Parathyroid adenoma (tissue), 2 donors: Measurements from ENCODE around the gene PPARD.

ENCODE experiments used
- H2AFZ ChIP-seq: fragments of 300-600 bp; sonication (generic); one replicate; pipeline ENCODE4 v1.7.0; 2017; ENCODE audit warnings: antibody characterized with exemption, mild to moderate bottlenecking
- H3K27ac ChIP-seq: fragments of 300-600 bp; sonication (generic); one replicate; pipeline ENCODE4 v1.7.0; 2017
- H3K27me3 ChIP-seq: fragments of 300-600 bp; sonication (generic); one replicate; pipeline ENCODE4 v1.7.0; 2017; ENCODE audit warnings: low read length; ENCODE audit not compliant: control insufficient read depth, insufficient read depth
- H3K36me3 ChIP-seq: fragments of 300-600 bp; sonication (generic); one replicate; pipeline ENCODE4 v1.7.0; 2017; ENCODE audit warnings: low read length; ENCODE audit not compliant: control insufficient read depth, insufficient read depth
- H3K4me1 ChIP-seq: fragments of 300-600 bp; sonication (generic); one replicate; pipeline ENCODE4 v1.7.0; 2017; ENCODE audit warnings: control low read depth
- H3K4me2 ChIP-seq: fragments of 300-600 bp; sonication (generic); one replicate; pipeline ENCODE4 v1.7.0; 2017; ENCODE audit warnings: low read length
- H3K4me3 ChIP-seq: fragments of 300-600 bp; sonication (generic); one replicate; pipeline ENCODE4 v1.7.0; 2017; ENCODE audit warnings: low read depth, low read length
- H3K79me2 ChIP-seq: fragments of 300-600 bp; sonication (generic); one replicate; pipeline ENCODE4 v1.7.0; 2017; ENCODE audit warnings: control low read depth
- H3K9ac ChIP-seq: fragments of 300-600 bp; sonication (generic); one replicate; pipeline ENCODE4 v1.7.0; 2017; ENCODE audit warnings: mild to moderate bottlenecking
- H3K9me3 ChIP-seq: fragments of 300-600 bp; sonication (generic); one replicate; pipeline ENCODE4 v1.7.0; 2017; ENCODE audit warnings: low read length; ENCODE audit not compliant: control insufficient read depth
- CTCF ChIP-seq: fragments of 300-600 bp; sonication (generic); IDR thresholded peaks from one replicate; pipeline ENCODE4 v1.7.0; 2017; ENCODE audit warnings: antibody characterized with exemption, mild to moderate bottlenecking
- donor health status: primary hyperparathyroidism.

PPARD gene

GRCh38 chr6:35309611-35310264 is 32.6 kb upstream of the PPARD start:
- H3K36me3 ChIP-seq: no peaks in the 10 kb centered on the region
- no peak overlapping the region for H3K9ac ChIP-seq
- no peak overlapping the region for H2AFZ ChIP-seq
- no peaks in the 10 kb centered on the region for H3K79me2 ChIP-seq
- no peak overlapping the region for H3K4me2 ChIP-seq
- H3K4me1 ChIP-seq: no peaks in the 10 kb centered on the region
- TF ChIP-seq CTCF: no peak
- no peak overlapping the region for H3K4me3 ChIP-seq
- no peak overlapping the region for H3K27ac ChIP-seq
- H3K27me3 ChIP-seq: no peaks in the 10 kb centered on the region
- no peaks in the 10 kb centered on the region for H3K9me3 ChIP-seq

- no peak overlapping the region for H3K27ac ChIP-seq
- no peaks in the 10 kb centered on the region for H3K4me1 ChIP-seq
These were observed 32.0 kb upstream of the PPARD start for GRCh38 chr6:35310265-35310831.

GRCh38 chr6:35311390-35312075 is 30.8 kb upstream of the PPARD start:
- H3K9me3 ChIP-seq: no peaks in the 10 kb centered on the region
- H3K36me3 ChIP-seq: no peaks in the 10 kb centered on the region
- no peak overlapping the region for H3K4me3 ChIP-seq
- H3K4me1 ChIP-seq: no peaks in the 10 kb centered on the region
- no peaks in the 10 kb centered on the region for H3K79me2 ChIP-seq
- no peaks in the 10 kb centered on the region for H3K27me3 ChIP-seq
- H2AFZ ChIP-seq: no peak overlapping the region
- TF ChIP-seq CTCF: no peak
- H3K4me2 ChIP-seq: no peak overlapping the region
- H3K9ac ChIP-seq: no peak overlapping the region
- H3K27ac ChIP-seq: no peak overlapping the region

More at GRCh38 chr6:35310265-35310831, 32.0 kb upstream of the PPARD start:
- H2AFZ ChIP-seq: no peak overlapping the region
- no peak overlapping the region for H3K9ac ChIP-seq
- no peak overlapping the region for H3K4me2 ChIP-seq
- no peaks in the 10 kb centered on the region for H3K27me3 ChIP-seq
- H3K79me2 ChIP-seq: no peaks in the 10 kb centered on the region
- H3K9me3 ChIP-seq: no peaks in the 10 kb centered on the region
- no peaks in the 10 kb centered on the region for H3K36me3 ChIP-seq
- no peak for TF ChIP-seq CTCF
- no peak overlapping the region for H3K4me3 ChIP-seq

- no peaks in the 10 kb centered on the region for H3K36me3 ChIP-seq
These were observed 30.1 kb upstream of the PPARD start for GRCh38 chr6:35312076-35312800.

More at GRCh38 chr6:35312076-35312800, 30.1 kb upstream of the PPARD start:
- no peaks in the 10 kb centered on the region for H3K79me2 ChIP-seq
- no peak overlapping the region for H3K4me3 ChIP-seq
- H3K27ac ChIP-seq: no peak overlapping the region
- H3K4me1 ChIP-seq: no peaks in the 10 kb centered on the region
- no peak overlapping the region for H2AFZ ChIP-seq
- no peaks in the 10 kb centered on the region for H3K9me3 ChIP-seq
- no peak overlapping the region for H3K4me2 ChIP-seq
- no peak overlapping the region for H3K9ac ChIP-seq
- H3K27me3 ChIP-seq: no peaks in the 10 kb centered on the region
- no peak for TF ChIP-seq CTCF
